Measurements from ENCODE around the gene SNX1.
A peak's percentile ranks its signal among the peaks of the same experiment; 100 is the strongest.

SNX1 gene

GRCh38 chr15:64158363-64159134, 62.8 kb downstream of the SNX1 start:
- H3K4me1 ChIP-seq (ENCODE audit: control insufficient read depth, insufficient read depth, low read length) = no peaks in the 10 kb centered on the region; the same call in 1 of the 2 replicates
- POLR2A ChIA-PET = interaction anchor here (1.0 kb wide), 1 partner anchor 9 kb away, joined by 3 read pairs; no protein-coding TSS in a partner anchor
- TF ChIP-seq ZBTB17 (tag by site-specific recombination; IDR thresholded peaks at IDR 0.05) (no peak), ZNF24 (tag by site-specific recombination; IDR thresholded peaks at IDR 0.05) (no peak), ZSCAN18 (tag by site-specific recombination; IDR thresholded peaks at IDR 0.05) (no peak), ZNF571 (tag by site-specific recombination; IDR thresholded peaks at IDR 0.05) (no peak), ZBTB26 (tag by site-specific recombination; optimal IDR thresholded peaks at IDR 0.05) (no peak), ZNF560 (tag by site-specific recombination; IDR thresholded peaks at IDR 0.05; ENCODE audit: borderline replicate concordance) (no peak), SP7 (tag by site-specific recombination; IDR thresholded peaks at IDR 0.05) (no peak), HOXA7 (CRISPR knock-in tag; IDR thresholded peaks at IDR 0.05; ENCODE audit: borderline replicate concordance) (no peak), ZNF701 (tag by site-specific recombination; IDR thresholded peaks at IDR 0.05) (no peak), ZNF777 (tag by site-specific recombination; IDR thresholded peaks at IDR 0.05; ENCODE audit: borderline replicate concordance) (no peak)
- H3K9me3 ChIP-seq (ENCODE audit: control insufficient read depth, insufficient read depth, low read depth, low read length) = no peaks in the 10 kb centered on the region
- CTCF ChIA-PET = no interaction called here
- H3K4me3 ChIP-seq (ENCODE audit: low read depth, low read length) = no peak overlapping the region
- H3K36me3 ChIP-seq (ENCODE audit: control insufficient read depth in 2 of 2, insufficient read depth in 1 of 2, low read length in 2 of 2) = peaks cover 12 to 72% of the 10 kb centered on the region in 2 experiments; a peak in 2 of 3 replicates
- no peak overlapping the region for H3K27ac ChIP-seq (ENCODE audit: extremely low read depth, low read depth, low read length)

- H3K27ac ChIP-seq (ENCODE audit: extremely low read depth, low read depth, low read length) = peak overlapping the region; percentile 64
- H3K36me3 ChIP-seq (ENCODE audit: control insufficient read depth in 2 of 2, insufficient read depth in 1 of 2, low read length in 2 of 2) = peaks cover 12 to 44% of the 10 kb centered on the region in 2 experiments; a peak in 2 of 3 replicates
- ChIA-PET POLR2A (interaction anchor here (0.6 to 2.1 kb wide), 3 partner anchors 9 to 12 kb away, joined by 3 to 12 read pairs (median 7); partner anchors contain the start of gene SNX22), CTCF (interaction anchor here (1.8 kb wide), 1 partner anchor 9 kb away, joined by 16 read pairs; no protein-coding TSS in a partner anchor)
- no peaks in the 10 kb centered on the region; the same call in 1 of the 2 replicates for H3K4me1 ChIP-seq (ENCODE audit: control insufficient read depth, insufficient read depth, low read length)
- no peak for TF ChIP-seq ZNF175 (tag by site-specific recombination; IDR thresholded peaks at IDR 0.05)
- no peak for TF ChIP-seq ZBTB48 (tag by site-specific recombination; IDR thresholded peaks at IDR 0.05)
- TF ChIP-seq ZSCAN23 (tag by site-specific recombination; IDR thresholded peaks at IDR 0.05) = no peak
- TF ChIP-seq ZNF280C (tag by site-specific recombination; IDR thresholded peaks at IDR 0.05) = no peak
- TF ChIP-seq ZNF26 (tag by site-specific recombination; IDR thresholded peaks at IDR 0.05) = no peak
- TF ChIP-seq ZNF341 (tag by site-specific recombination; IDR thresholded peaks at IDR 0.05; ENCODE audit: low read depth) = no peak
- no peak for TF ChIP-seq ZNF350 (tag by site-specific recombination; IDR thresholded peaks at IDR 0.05)
- TF ChIP-seq ZNF24 (tag by site-specific recombination; IDR thresholded peaks at IDR 0.05) = no peak
- no peak for TF ChIP-seq KLF9 (tag by site-specific recombination; IDR thresholded peaks at IDR 0.05; ENCODE audit: low read depth)
- no peak for TF ChIP-seq ZNF785 (tag by site-specific recombination; IDR thresholded peaks at IDR 0.05)
- TF ChIP-seq BCL11A (tag by site-specific recombination; IDR thresholded peaks at IDR 0.05; ENCODE audit: low read depth) = no peak
- no peak for TF ChIP-seq ZNF830 (tag by site-specific recombination; IDR thresholded peaks at IDR 0.05; ENCODE audit: low read depth)
- no peak for TF ChIP-seq ZNF664 (tag by site-specific recombination; IDR thresholded peaks at IDR 0.05)
- no peak for TF ChIP-seq ZNF416 (tag by site-specific recombination; IDR thresholded peaks at IDR 0.05)
- no peaks in the 10 kb centered on the region for H3K9me3 ChIP-seq (ENCODE audit: control insufficient read depth, insufficient read depth, low read depth, low read length)
- peak overlapping the region; percentile 91 for H3K4me3 ChIP-seq (ENCODE audit: low read depth, low read length)
Measured at GRCh38 chr15:64161688-64162477, 66.1 kb downstream of the SNX1 start.

All from HEK293 (cell line).